Stimulated activated CD8-positive, alpha-beta memory T cell treated with anti-CD3 and anti-CD28 coated beads, Interleukin-7, amount 100 ng/mL, for 24 hours (primary cell): ENCODE data around the gene SYDE1.

Experiments
- DNase-seq: peaks from one replicate; pipeline ENCODE4 v3.0.0-alpha.2; 2020; ENCODE audit warnings: low read depth

The SYDE1 gene

GRCh38 chr19:15124572-15125231 lies 17.5 kb downstream of the SYDE1 start:
- no peak for DNase-seq

- peak; percentile 94 for DNase-seq
Observed at GRCh38 chr19:15125232-15126067, 18.2 kb downstream of the SYDE1 start.

GRCh38 chr19:15126131-15126910 lies 19.1 kb downstream of the SYDE1 start:
- no peak for DNase-seq

GRCh38 chr19:15128162-15128770 lies 21.1 kb downstream of the SYDE1 start:
- no peak for DNase-seq

GRCh38 chr19:15129856-15130585 lies 22.8 kb downstream of the SYDE1 start:
- no peak for DNase-seq

- no peak for DNase-seq
Observed at GRCh38 chr19:15136234-15136954, 29.2 kb downstream of the SYDE1 start.

- no peak for DNase-seq
Observed at GRCh38 chr19:15137777-15138176, 30.6 kb downstream of the SYDE1 start.

- DNase-seq, result no peak
Observed at GRCh38 chr19:15138427-15138826, 31.2 kb downstream of the SYDE1 start.

GRCh38 chr19:15141143-15141542 lies 33.9 kb downstream of the SYDE1 start:
- no peak for DNase-seq

GRCh38 chr19:15142313-15142712 lies 35.1 kb downstream of the SYDE1 start:
- no peak for DNase-seq

- DNase-seq, result no peak
Observed at GRCh38 chr19:15144046-15144646, 36.9 kb downstream of the SYDE1 start.

GRCh38 chr19:15147090-15147489 lies 39.9 kb downstream of the SYDE1 start:
- DNase-seq, result no peak

GRCh38 chr19:15149737-15150136 lies 42.5 kb downstream of the SYDE1 start:
- DNase-seq, result no peak

- DNase-seq, result no peak
Observed at GRCh38 chr19:15154002-15154612, 46.9 kb downstream of the SYDE1 start.

GRCh38 chr19:15155296-15155695 lies 48.1 kb downstream of the SYDE1 start:
- no peak for DNase-seq

GRCh38 chr19:15156391-15156790 lies 49.2 kb downstream of the SYDE1 start:
- DNase-seq, result no peak

GRCh38 chr19:15159251-15159650 lies 52.0 kb downstream of the SYDE1 start:
- no peak for DNase-seq

GRCh38 chr19:15161028-15161984 lies 54.1 kb downstream of the SYDE1 start:
- no peak for DNase-seq
